ENCODE measurements around the gene NDUFA3. TPM values are rescaled to one million over a fixed set of nuclear protein-coding genes. Genes with fewer than 3 reads are reported as not detected.

NDUFA3 gene
- polyA plus RNA-seq, 2 of the 4 experiments (the other 2 are of a cell fraction) = 43.5 to 190 TPM

- no peak for DNase-seq (ENCODE audit: low read depth in 1 of 2, low spot score in 1 of 2)
- FAIRE-seq = no peak
- Histone ChIP-seq H3K9me3 (no peaks in the 10 kb centered on the region), H3K4me1 (peaks cover 13% of the 10 kb centered on the region), H3K4me3 (no peak overlapping the region), H3K4me2 (no peak overlapping the region), H3K27ac (no peak overlapping the region)
- 95% methylated on average over 19 of the region's 19 CpGs for WGBS (ENCODE audit: missing lambda C conversion rate)
- no peak for ATAC-seq
- ChIA-PET CTCF (interaction anchor here (1.2 to 2.4 kb wide), 3 partner anchors 12 to 18 kb away, joined by 3 to 8 read pairs (median 4); partner anchors contain the start of gene CNOT3), POLR2A (interaction anchor here (2.1 kb wide), 1 partner anchor 18 kb away, joined by 14 read pairs; the partner anchor contains the start of gene CNOT3)
- TF ChIP-seq TFCP2L1 (CRISPR knock-in tag; IDR thresholded peaks at IDR 0.05) (no peak), RAD21 (conservative IDR thresholded peaks at IDR 0.05 in 1 of 2, IDR thresholded peaks at IDR 0.05 in 1 of 2) (no peak), TP53 (CRISPR knock-in tag; IDR thresholded peaks at IDR 0.05) (no peak), NPAS2 (CRISPR knock-in tag; IDR thresholded peaks at IDR 0.05; ENCODE audit: borderline replicate concordance) (no peak), ESRRA (IDR thresholded peaks at IDR 0.05; ENCODE audit: borderline replicate concordance, low read length) (no peak), SREBF2 (IDR thresholded peaks at IDR 0.05) (no peak), HOXA7 (CRISPR knock-in tag; IDR thresholded peaks at IDR 0.05) (no peak), MAX (IDR thresholded peaks at IDR 0.05) (no peak)
Observed at GRCh38 chr19:54155694-54156093, 53.0 kb downstream of the NDUFA3 start.

GRCh38 chr19:54156490-54156889 lies 53.8 kb downstream of the NDUFA3 start:
- TF ChIP-seq GATA3 (IDR thresholded peaks at IDR 0.05; ENCODE audit: borderline replicate concordance) (no peak), HOXB5 (CRISPR knock-in tag; IDR thresholded peaks at IDR 0.05) (no peak), KDM5A (IDR thresholded peaks at IDR 0.05) (no peak), REST (IDR thresholded peaks at IDR 0.05) (no peak), RNF2 (IDR thresholded peaks at IDR 0.05; ENCODE audit: borderline replicate concordance, low read depth) (no peak), CHD4 (IDR thresholded peaks at IDR 0.05; ENCODE audit: borderline replicate concordance) (no peak), CHD2 (IDR thresholded peaks at IDR 0.05; ENCODE audit: low read length, partially characterized antibody) (no peak), CTCF (IDR thresholded peaks at IDR 0.05) (no peak)
- ChIA-PET POLR2A (interaction anchor here (2.1 kb wide), 1 partner anchor 19 kb away, joined by 14 read pairs; the partner anchor contains the start of gene CNOT3), CTCF (interaction anchor here (1.2 to 2.4 kb wide), 3 partner anchors 12 to 18 kb away, joined by 3 to 8 read pairs (median 4); partner anchors contain the start of gene CNOT3)
- WGBS (ENCODE audit: missing lambda C conversion rate) = 85% methylated on average over 11 of the region's 11 CpGs
- Histone ChIP-seq H3K4me1 (peaks cover 16% of the 10 kb centered on the region), H3K9me3 (no peaks in the 10 kb centered on the region), H3K4me3 (no peak overlapping the region), H3K4me2 (no peak overlapping the region), H3K27ac (no peak overlapping the region)
- FAIRE-seq (no peak), ATAC-seq (no peak), DNase-seq (ENCODE audit: low read depth in 1 of 2, low spot score in 1 of 2) (no peak)

- CTCF ChIA-PET = interaction anchor here (0.6 to 2.4 kb wide), 3 partner anchors 9 to 13 kb away, joined by 3 to 8 read pairs (median 4); no protein-coding TSS in a partner anchor
Observed at GRCh38 chr19:54156953-54157352, 54.3 kb downstream of the NDUFA3 start.

More at GRCh38 chr19:54156953-54157352, 54.3 kb downstream of the NDUFA3 start:
- POLR2A ChIA-PET = interaction anchor here (2.1 kb wide), 1 partner anchor 20 kb away, joined by 14 read pairs; the partner anchor contains the start of gene CNOT3
- no peak overlapping the region for H3K4me2 ChIP-seq
- no peak for FAIRE-seq
- TF ChIP-seq PBX3 (IDR thresholded peaks at IDR 0.05) (no peak), HOXB5 (CRISPR knock-in tag; IDR thresholded peaks at IDR 0.05) (no peak), ZC3H11A (IDR thresholded peaks at IDR 0.05) (no peak), HES2 (IDR thresholded peaks at IDR 0.05) (no peak), BCL3 (IDR thresholded peaks at IDR 0.05) (no peak), NR3C1 (IDR thresholded peaks at IDR 0.05) (no peak), KDM5A (IDR thresholded peaks at IDR 0.05) (no peak), FOSL2 (IDR thresholded peaks at IDR 0.05) (no peak), FOSL2 (CRISPR knock-in tag; IDR thresholded peaks at IDR 0.05) (no peak), CBX8 (IDR thresholded peaks at IDR 0.05) (no peak)
- H3K9me3 ChIP-seq = no peaks in the 10 kb centered on the region
- no peak overlapping the region for H3K4me3 ChIP-seq
- H3K4me1 ChIP-seq = peaks cover 21% of the 10 kb centered on the region
- H3K27ac ChIP-seq = no peak overlapping the region
- WGBS (ENCODE audit: missing lambda C conversion rate) = 84% methylated on average over 3 of the region's 3 CpGs
- DNase-seq (ENCODE audit: low read depth in 1 of 2, low spot score in 1 of 2) = no peak
- ATAC-seq = no peak
